HG03064 (cell line): ENCODE results near the gene TIMD4.
"Not testable (repeated sequence)": the region's sequence is repeated elsewhere in the genome, so short reads cannot be mapped to it uniquely, and the experiment has no call there.

Source experiments
- ATAC-seq: cut with Tn5 transposase; IDR thresholded peaks from one replicate; pipeline ENCODE4 v1.9.1; 2021; ENCODE audit warnings: low read depth; ENCODE audit not compliant: unreplicated experiment

Gene TIMD4

GRCh38 chr5:156925767-156926166, 37.3 kb downstream of the TIMD4 start:
- not testable (repeated sequence) for ATAC-seq

GRCh38 chr5:156922207-156922792, 40.7 kb downstream of the TIMD4 start:
- ATAC-seq: peak; percentile 42

- ATAC-seq: peak; percentile 52
Measured at GRCh38 chr5:156920861-156921431, 42.1 kb downstream of the TIMD4 start.

GRCh38 chr5:156920042-156920860, 42.8 kb downstream of the TIMD4 start:
- peak; percentile 43 for ATAC-seq

GRCh38 chr5:156918311-156918845, 44.6 kb downstream of the TIMD4 start:
- ATAC-seq: no peak

GRCh38 chr5:156914371-156914737, 48.7 kb downstream of the TIMD4 start:
- peak; percentile 2 for ATAC-seq

GRCh38 chr5:156913719-156914370, 49.2 kb downstream of the TIMD4 start:
- peak; percentile 92 for ATAC-seq

- no peak for ATAC-seq
Measured at GRCh38 chr5:156913355-156913718, 49.7 kb downstream of the TIMD4 start.

- ATAC-seq: no peak
Measured at GRCh38 chr5:156912869-156913268, 50.2 kb downstream of the TIMD4 start.

- no peak for ATAC-seq
Measured at GRCh38 chr5:156909180-156909579, 53.8 kb downstream of the TIMD4 start.

- ATAC-seq: no peak
Measured at GRCh38 chr5:156907667-156908066, 55.4 kb downstream of the TIMD4 start.

- ATAC-seq: no peak
Measured at GRCh38 chr5:156906807-156907206, 56.2 kb downstream of the TIMD4 start.

- ATAC-seq: no peak
Measured at GRCh38 chr5:156896546-156896945, 66.5 kb downstream of the TIMD4 start.

GRCh38 chr5:156893517-156893916, 69.5 kb downstream of the TIMD4 start:
- ATAC-seq: peak; percentile 55

- ATAC-seq: no peak
Measured at GRCh38 chr5:156892864-156893263, 70.2 kb downstream of the TIMD4 start.

GRCh38 chr5:156892223-156892622, 70.8 kb downstream of the TIMD4 start:
- ATAC-seq: no peak

- no peak for ATAC-seq
Measured at GRCh38 chr5:156888520-156888919, 74.5 kb downstream of the TIMD4 start.

GRCh38 chr5:156883316-156883875, 79.6 kb downstream of the TIMD4 start:
- no peak for ATAC-seq

- ATAC-seq: peak; percentile 98
Measured at GRCh38 chr5:156879665-156880285, 83.3 kb downstream of the TIMD4 start.

- ATAC-seq: no peak
Measured at GRCh38 chr5:156871212-156871611, 91.8 kb downstream of the TIMD4 start.
